ENCODE measurements around the gene C1orf159. TPM values are rescaled to one million over a fixed set of nuclear protein-coding genes. Genes with fewer than 3 reads are reported as not detected.
"Not testable (repeated sequence)": the region's sequence is repeated elsewhere in the genome, so short reads cannot be mapped to it uniquely, and the experiment has no call there.

Gene C1orf159
- total and polyA plus RNA-seq, 9 of the 15 experiments (the other 6 are each of a cell fraction or from before 2014, with no cell fraction given): 0.28 to 54.9 (median 10.6) TPM

DNA sequence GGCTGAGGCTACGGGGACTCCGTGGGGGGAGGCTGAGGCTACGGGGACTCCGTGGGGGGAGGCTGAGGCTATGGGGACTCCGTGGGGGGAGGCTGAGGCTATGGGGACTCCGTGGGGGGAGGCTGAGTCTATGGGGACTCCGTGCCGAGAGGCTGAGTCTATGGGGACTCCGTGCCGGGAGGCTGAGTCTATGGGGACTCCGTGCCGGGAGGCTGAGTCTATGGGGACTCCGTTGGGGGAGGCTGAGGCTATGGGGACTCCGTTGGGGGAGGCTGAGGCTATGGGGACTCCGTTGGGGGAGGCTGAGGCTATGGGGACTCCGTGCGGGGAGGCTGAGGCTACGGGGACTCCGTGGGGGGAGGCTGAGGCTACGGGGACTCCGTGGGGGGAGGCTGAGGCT is 38.5 kb downstream of the C1orf159 start:
- BruUV-seq (replicated peaks); FAIRE-seq; DNase-seq (ENCODE audit: extremely low read depth in 1 of 4, low spot score in 3 of 4); H3K36me3 ChIP-seq (ENCODE audit: control insufficient read depth, insufficient read depth, low read length); H3K4me3 ChIP-seq; POLR2A ChIA-PET; intact Hi-C loops (cut with micrococcal nuclease); H3K9ac ChIP-seq (ENCODE audit: insufficient read depth in 1 of 2, low read depth in 2 of 2, low read length in 2 of 2); H3K9me3 ChIP-seq (replicated peaks; ENCODE audit: control insufficient read depth, insufficient read depth, low read depth, low read length); H3K79me2 ChIP-seq (ENCODE audit: control insufficient read depth, insufficient read depth, low read length); H3K4me2 ChIP-seq (ENCODE audit: insufficient read depth, low read length); CTCF ChIA-PET (ENCODE audit: low intra/inter-chr PET ratio); in situ Hi-C loops (cut with MboI); H2AFZ ChIP-seq (ENCODE audit: low read depth, low read length); H4K20me1 ChIP-seq (replicated peaks; ENCODE audit: control insufficient read depth, insufficient read depth, low read length); H3K27ac ChIP-seq (ENCODE audit: extremely low read depth, low read depth, low read length); H3K9me1 ChIP-seq (ENCODE audit: control insufficient read depth, insufficient read depth, low read length); ATAC-seq: not testable (repeated sequence)
- TF ChIP-seq POLR2G (IDR thresholded peaks at IDR 0.05; ENCODE audit: low read depth, low read length): peak; percentile 17; the same call in 1 of the 2 replicates
- Histone ChIP-seq H3K27me3 (ENCODE audit: control insufficient read depth in 2 of 2, insufficient read depth in 2 of 2, low read length in 2 of 2) (peaks cover 2 to 14% of the 10 kb centered on the region in 2 experiments; a peak in 2 of 5 replicates), H3K4me1 (replicated peaks in 1 of 2; ENCODE audit: control insufficient read depth in 2 of 2, insufficient read depth in 2 of 2, low read length in 2 of 2) (peaks cover 12 to 67% of the 10 kb centered on the region in 2 experiments)
- 10% methylated on average over 6 of the region's 21 CpGs for WGBS (ENCODE audit: insufficient coverage, low coverage, missing lambda C conversion rate)

DNA sequence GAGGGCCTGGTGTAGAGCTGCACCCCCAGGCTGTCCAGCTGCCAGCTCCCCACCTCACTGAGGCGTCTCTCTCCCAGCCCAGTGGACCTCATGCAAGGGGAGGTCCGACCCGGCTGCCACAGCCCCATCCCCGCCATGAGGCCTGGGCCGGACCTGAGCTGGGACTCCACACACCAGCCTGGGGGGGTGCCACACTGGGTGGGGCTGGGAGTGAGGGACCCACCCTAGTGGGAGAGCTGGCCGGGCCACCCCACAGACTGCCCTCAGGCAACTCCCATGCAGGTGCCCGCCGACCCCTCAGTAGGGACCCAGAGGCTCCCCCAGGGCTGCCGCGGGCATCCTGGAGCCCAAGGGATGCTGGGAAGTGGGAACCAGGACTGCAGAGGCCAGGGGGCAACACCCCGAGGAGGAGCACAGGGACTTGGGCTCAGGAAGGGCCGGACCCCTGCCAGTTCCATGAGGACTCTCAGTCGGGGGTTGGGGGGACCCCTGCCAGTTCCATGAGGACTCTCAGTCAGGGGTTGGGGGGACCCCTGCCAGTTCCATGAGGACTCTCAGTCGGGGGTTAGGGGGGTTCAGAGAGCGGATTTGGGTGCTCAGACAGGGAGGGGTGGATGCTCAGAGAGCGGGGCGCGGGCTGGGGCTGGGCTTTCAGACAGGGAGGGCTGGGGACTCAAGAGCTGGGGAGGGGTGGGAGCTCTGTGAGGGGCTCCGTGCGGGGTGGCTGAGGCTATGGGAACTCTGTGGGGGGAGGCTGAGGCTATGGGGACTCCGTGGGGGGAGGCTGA is 40.5 kb downstream of the C1orf159 start:
- FAIRE-seq (no peak), ATAC-seq (no peak; the same call in 2 of the 3 replicates), DNase-seq (ENCODE audit: extremely low read depth in 1 of 4, low spot score in 3 of 4) (peak in 1 of 4 experiments; percentile 11)
- Histone ChIP-seq H3K4me2 (ENCODE audit: insufficient read depth, low read length) (no peak overlapping the region), H4K20me1 (replicated peaks; ENCODE audit: control insufficient read depth, insufficient read depth, low read length) (0 out of 2 replicates have a peak, but pooled peaks cover 1% of the 10 kb centered on the region), H3K36me3 (ENCODE audit: control insufficient read depth, insufficient read depth, low read length) (no peaks in the 10 kb centered on the region), H3K4me3 (no peak overlapping the region), H3K27me3 (ENCODE audit: control insufficient read depth in 2 of 2, insufficient read depth in 2 of 2, low read length in 2 of 2) (peaks cover 2 to 14% of the 10 kb centered on the region in 2 experiments; a peak in 2 of 5 replicates), H3K79me2 (ENCODE audit: control insufficient read depth, insufficient read depth, low read length) (no peaks in the 10 kb centered on the region), H3K9ac (ENCODE audit: insufficient read depth in 1 of 2, low read depth in 2 of 2, low read length in 2 of 2) (peak overlapping the region in 1 of 2 experiments; percentile 3; a peak in 1 of 4 replicates), H3K27ac (ENCODE audit: extremely low read depth, low read depth, low read length) (no peak overlapping the region), H3K4me1 (replicated peaks in 1 of 2; ENCODE audit: control insufficient read depth in 2 of 2, insufficient read depth in 2 of 2, low read length in 2 of 2) (peaks cover 12 to 68% of the 10 kb centered on the region in 2 experiments), H3K9me1 (ENCODE audit: control insufficient read depth, insufficient read depth, low read length) (no peaks in the 10 kb centered on the region), H3K9me3 (replicated peaks; ENCODE audit: control insufficient read depth, insufficient read depth, low read depth, low read length) (no peaks in the 10 kb centered on the region; the same call in 1 of the 2 replicates), H2AFZ (ENCODE audit: low read depth, low read length) (no peak overlapping the region)
- intact Hi-C loops (cut with micrococcal nuclease) (no loop called here), in situ Hi-C loops (cut with MboI) (no loop called here)
- TF ChIP-seq, protein P1, sequence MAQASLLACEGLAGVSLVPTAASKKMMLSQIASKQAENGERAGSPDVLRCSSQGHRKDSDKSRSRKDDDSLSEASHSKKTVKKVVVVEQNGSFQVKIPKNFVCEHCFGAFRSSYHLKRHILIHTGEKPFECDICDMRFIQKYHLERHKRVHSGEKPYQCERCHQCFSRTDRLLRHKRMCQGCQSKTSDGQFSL (CRISPR knock-in tag; IDR thresholded peaks at IDR 0.05): 0 out of 2 replicates have a peak, but pooled peaks have one; percentile 11
- TF ChIP-seq, protein P1 (tag; IDR thresholded peaks at IDR 0.05): no peak
- TF ChIP-seq, protein P2, sequence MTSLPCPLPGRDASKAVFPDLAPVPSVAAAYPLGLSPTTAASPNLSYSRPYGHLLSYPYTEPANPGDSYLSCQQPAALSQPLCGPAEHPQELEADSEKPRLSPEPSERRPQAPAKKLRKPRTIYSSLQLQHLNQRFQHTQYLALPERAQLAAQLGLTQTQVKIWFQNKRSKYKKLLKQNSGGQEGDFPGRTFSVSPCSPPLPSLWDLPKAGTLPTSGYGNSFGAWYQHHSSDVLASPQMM (CRISPR knock-in tag; IDR thresholded peaks at IDR 0.05): no peak
- TF ChIP-seq, protein P3, sequence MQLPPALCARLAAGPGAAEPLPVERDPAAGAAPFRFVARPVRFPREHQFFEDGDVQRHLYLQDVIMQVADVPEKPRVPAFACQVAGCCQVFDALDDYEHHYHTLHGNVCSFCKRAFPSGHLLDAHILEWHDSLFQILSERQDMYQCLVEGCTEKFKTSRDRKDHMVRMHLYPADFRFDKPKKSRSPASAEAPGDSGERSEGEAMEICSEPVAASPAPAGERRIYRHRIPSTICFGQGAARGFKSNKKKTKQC (CRISPR knock-in tag; IDR thresholded peaks at IDR 0.05): 0 out of 2 replicates have a peak, but pooled peaks have one; percentile 12
- ChIA-PET POLR2A (interaction anchor here (0.5 to 0.9 kb wide), 4 partner anchors 9 to 18 kb away, joined by 3 read pairs; no protein-coding TSS in a partner anchor), CTCF (ENCODE audit: low intra/inter-chr PET ratio) (no interaction called here)
- BruUV-seq (replicated peaks): no TSS peak
- 20% methylated on average over 17 of the region's 21 CpGs for WGBS (ENCODE audit: insufficient coverage, low coverage, missing lambda C conversion rate)
